HG03280 (cell line): ENCODE measurements around the gene C16orf46.

Experiments
- ATAC-seq: cut with Tn5 transposase; IDR thresholded peaks from one replicate; pipeline ENCODE4 v1.9.1; 2021; ENCODE audit warnings: mild to moderate bottlenecking, moderate library complexity; ENCODE audit not compliant: unreplicated experiment

The C16orf46 gene

DNA sequence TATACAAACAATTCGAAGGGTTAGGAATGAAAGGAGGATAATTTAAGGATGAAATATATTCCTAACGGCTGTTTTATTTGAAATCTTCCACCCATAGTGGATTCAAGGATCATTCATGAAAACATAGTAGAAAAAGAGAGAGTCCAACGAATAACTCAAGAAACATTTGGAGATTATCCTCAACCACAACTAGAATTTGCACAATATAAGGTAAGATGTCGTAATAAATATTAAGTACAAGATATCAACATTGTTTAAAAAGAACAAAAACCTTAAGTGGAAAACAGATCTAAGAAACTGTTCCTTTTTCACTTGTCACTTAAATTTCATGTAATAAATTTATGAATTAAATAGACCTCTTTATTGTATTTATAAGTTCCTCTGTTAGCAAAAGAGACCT, 50.6 kb downstream of the C16orf46 start:
- no peak for ATAC-seq

DNA sequence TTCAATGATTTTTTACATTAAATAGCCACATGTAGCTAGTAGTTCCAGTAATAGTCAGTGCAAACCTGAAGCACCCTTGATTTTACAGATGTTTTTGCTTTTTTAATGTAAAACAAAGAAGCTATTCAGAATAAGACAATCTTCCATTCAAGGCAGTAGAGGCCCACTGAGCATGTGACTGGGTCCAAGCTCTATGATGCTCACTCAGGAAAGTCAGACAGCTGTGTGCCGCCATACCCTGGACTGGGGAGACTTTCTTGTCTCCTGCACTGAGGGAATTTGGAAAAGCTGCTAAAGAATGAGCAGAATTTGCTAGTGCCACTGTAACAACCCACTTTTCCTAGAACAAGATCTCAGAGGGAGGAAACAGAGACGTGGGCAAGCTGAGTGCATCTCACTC, 58.5 kb downstream of the C16orf46 start:
- ATAC-seq = no peak

DNA sequence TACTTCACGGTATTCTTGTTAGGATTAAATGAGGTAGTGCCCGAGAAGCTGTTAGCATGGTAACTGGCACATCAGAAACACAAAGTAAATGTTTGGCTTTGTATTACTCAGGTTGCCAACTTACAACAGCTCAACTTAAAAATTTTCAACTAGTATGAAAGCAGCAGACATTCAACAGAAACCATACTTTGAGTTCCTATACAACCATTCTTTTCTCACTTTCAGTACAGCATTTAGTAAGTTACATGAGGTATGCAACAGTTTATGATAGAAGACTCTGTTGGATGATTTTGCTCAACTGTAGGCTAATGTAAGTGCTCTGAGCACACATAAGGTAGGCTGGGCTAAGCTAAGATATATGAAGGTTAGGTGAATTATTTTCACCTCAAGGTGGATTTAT, 62.4 kb downstream of the C16orf46 start:
- peak; percentile 52 for ATAC-seq

DNA sequence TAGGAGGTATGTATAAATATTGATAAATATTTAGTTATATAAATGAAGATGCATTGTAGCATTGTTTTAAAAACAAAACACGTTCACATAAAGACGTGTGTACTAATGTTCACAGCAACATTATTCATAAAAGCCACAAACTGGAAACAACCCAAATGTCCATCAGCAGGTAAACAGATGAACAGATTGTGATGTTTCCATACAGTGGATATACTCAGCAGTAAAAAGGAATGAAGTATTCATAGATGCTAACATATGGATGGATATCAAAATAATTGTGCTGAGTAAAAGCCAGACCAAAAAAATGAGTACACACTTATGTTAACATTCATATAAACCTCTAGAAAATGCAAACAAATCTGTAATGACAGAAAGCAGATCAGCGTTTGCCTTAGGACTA, 64.1 kb downstream of the C16orf46 start:
- ATAC-seq = no peak
